Activated gamma-delta T cell (primary cell): ENCODE data around the gene ABCE1.

ENCODE experiments used
- DNase-seq: peaks from one replicate; lab custom pipeline; 2025; lab: John Stamatoyannopoulos, UW
- total RNA-seq, 2 donors: gene quantifications; one replicate each; lab custom pipeline; 2026; lab: John Stamatoyannopoulos, UW

ABCE1 gene
- 121 to 148 reads per million in 2 donors for total RNA-seq

- DNase-seq, result peak; percentile 84
Observed at GRCh38 chr4:145097821-145098674, at the start of gene ABCE1, which contains the start of gene ANAPC10. Gene ABCE1 (plus strand): TSS chr4:145098311. CDS start chr4:145104413, 6,102 bp downstream. Gene ANAPC10 (minus strand): TSS chr4:145098196. CDS start chr4:145096099, 2,097 bp downstream.

DNA sequence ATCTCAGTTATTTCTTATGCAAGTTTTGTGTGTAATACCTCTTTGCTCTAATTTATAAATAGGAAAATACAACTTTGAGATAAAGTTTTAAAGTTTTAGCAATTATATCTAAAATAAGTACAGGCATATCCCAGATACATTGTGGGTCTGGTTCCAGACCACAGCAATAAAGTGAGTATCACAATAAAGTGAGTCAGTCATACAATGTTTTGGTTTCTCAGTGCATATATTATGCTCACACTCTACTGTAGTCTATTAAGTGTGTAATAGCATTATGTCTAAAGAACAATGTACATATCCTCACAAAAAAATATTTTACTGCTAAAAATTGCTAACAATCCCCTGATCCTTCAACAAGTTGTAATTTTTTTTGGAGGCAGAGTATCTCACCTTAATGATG is 49.3 kb upstream of the ABCE1 start:
- no peak for DNase-seq

GRCh38 chr4:145049241-145049640 is 48.9 kb upstream of the ABCE1 start:
- DNase-seq, result no peak

- DNase-seq, result no peak
Observed at GRCh38 chr4:145055533-145056257, 42.4 kb upstream of the ABCE1 start.

DNA sequence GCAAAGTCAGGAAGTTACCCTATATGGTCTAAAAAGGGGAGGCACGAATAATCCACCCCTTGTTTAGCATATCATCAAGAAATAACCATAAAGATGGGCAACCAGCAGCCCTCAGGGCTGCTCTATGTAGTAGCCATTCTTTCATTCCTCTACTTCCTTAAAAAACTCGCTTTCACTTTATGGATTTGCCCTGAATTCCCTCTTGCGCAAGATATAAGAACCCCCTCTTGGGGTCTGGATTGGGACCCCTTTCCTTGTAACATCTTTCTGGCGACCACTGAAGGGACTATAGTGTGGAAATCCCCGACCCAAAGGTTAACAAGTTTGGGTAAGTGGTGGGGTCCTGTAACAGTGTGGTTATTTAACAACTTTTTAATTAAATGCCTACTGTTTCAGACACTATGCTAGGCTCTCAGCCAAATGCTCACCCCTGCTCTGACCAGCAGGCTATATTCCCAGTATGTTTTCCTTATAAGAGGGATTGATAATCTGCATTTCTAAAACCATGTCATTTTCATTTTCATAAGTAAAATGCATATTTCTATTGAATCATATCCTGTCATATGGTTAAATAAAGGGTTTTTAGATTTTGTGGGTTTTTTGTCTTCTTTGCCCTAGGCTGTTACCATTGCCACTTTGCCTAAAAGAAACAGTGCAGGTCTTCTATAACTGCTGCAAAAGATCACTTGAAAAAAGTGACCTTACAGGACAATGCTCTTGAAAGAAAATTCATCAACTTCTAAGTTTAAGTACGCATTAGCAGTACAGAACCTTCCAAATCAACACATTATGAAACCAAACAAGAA is 41.6 kb upstream of the ABCE1 start:
- no peak for DNase-seq

DNA sequence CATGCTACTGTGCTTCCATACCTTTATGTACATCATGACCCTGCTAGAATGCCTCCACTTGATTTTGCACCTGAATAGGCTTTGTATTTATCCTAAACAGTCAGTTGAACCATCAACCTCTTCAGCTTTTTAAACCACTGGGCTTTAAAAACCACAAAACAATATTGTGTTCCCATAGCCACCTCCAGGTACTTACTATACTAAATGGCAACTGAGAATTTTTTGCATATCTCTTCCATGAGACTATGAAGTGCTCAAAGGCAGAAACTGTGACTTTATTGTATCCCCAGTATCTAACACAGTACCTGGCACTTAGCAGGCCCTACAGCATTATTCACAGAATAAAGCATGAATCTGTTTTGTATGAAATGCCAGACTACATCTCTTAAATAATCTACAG is 39.9 kb upstream of the ABCE1 start:
- no peak for DNase-seq

DNA sequence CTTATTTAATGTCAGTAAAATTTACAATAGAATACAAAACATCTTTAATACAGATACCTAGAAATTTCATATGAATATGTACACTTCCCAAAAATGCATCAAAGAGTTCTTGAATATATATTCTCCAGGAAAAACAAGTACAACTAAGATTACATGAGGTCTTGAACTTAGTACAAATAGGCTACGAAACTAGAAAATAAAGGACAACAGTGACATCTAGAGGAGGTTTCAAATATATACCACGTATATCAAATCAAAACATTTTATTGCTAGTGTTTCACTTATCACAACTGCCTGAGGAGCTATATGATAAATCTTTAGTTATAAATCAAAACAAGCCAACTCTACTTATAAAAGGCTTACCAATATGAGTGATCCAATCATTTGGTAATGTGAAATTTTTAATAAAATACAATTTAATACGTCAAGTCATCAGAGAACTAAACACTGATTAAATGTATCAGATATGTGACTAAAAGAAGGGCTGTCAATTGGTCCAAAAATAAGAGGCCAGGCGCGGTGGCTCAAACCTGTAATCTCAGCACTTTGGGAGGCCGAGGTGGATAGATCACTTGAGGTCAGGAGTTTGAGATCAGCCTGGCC is 36.7 kb upstream of the ABCE1 start:
- no peak for DNase-seq

- no peak for DNase-seq
Observed at GRCh38 chr4:145066063-145066501, 32.0 kb upstream of the ABCE1 start.

GRCh38 chr4:145069361-145069760 is 28.8 kb upstream of the ABCE1 start:
- no peak for DNase-seq

DNA sequence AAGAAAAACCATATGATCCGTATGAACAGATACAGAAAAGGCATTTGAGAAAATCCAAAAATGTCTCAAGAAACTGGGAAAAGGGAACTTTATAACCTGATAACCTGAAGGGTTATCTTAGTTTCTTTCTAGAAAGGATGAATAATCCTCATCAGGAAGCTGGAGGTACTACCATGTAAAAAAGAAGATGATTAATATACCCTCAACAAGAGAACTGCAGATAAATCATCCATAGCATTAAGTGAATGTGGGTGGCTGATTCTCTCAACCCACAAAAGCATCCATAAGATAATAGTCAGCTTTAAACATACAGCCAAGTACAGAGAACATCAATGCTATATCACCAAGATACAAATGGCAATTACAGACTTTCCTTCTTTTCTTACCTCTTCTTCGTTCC is 26.6 kb upstream of the ABCE1 start:
- no peak for DNase-seq

GRCh38 chr4:145075742-145076468 is 22.2 kb upstream of the ABCE1 start:
- DNase-seq, result no peak

- no peak for DNase-seq
Observed at GRCh38 chr4:145076469-145076855, 21.6 kb upstream of the ABCE1 start.

GRCh38 chr4:145081756-145082155 is 16.4 kb upstream of the ABCE1 start:
- DNase-seq, result no peak

GRCh38 chr4:145083891-145084605 is 14.1 kb upstream of the ABCE1 start:
- DNase-seq, result no peak

- DNase-seq, result no peak
Observed at GRCh38 chr4:145090380-145090779, 7.7 kb upstream of the ABCE1 start.

DNA sequence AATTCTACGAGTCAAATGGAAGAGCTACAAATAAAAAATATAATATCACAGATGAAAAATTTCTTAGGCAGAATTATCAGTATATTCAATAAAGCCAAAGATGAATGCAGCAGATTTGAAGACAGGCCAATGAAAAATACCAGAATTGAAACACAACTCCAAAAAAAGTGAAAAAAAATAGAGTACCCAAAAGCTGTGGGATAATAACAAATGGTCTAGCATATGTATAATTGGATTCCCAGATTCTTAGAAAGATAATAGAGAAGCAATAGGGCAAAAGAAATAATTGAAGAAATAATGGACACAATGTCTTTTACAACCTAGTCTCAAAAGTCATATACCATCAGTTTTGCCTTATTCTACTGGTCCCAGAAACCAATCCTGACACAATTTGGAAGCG is 4.5 kb upstream of the ABCE1 start:
- DNase-seq, result no peak

DNA sequence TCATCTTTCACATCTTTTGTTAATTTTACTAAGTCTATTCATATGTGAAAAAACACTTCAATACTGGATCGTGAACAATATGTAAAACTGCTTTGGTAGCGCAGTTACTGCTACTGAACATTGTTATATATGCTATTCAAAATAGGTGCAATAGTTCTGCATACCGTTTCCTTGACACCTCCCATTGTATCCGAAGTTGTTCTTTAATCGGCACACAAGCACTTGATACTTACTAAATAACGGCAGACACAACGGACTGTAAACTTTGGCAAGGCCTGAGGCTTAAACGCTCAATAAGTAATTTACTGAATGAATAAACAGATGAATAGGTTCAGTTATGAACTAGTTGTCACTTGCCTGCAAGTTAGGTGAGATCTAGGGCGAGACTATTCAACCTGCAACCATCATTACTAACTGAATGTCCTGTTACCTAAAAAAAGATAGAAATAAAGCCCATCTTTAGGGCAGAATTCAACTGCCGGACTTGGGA is 735 bp upstream of the ABCE1 start:
- DNase-seq, result no peak

- no peak for DNase-seq
Observed at GRCh38 chr4:145098675-145099037, 545 bp downstream of the ABCE1 start.

DNA sequence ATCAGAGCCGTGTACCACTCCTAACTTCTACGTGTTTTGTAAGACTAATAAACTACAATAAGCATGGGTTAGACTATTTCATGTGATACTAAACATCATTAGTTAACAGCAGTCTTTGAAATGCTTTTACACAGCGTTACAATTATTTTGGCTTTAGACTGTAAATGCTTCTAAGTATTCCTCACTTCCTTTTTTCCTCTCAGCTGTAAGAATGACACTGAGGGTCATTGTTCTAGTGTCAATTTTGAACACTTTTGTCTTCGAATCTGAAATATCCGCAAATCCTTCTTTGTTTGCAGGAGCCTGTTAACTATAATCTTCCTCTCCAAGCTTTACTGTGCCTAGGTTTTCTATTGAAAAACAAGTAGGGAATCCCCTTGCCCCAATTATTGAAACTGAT is 1.5 kb downstream of the ABCE1 start:
- no peak for DNase-seq

- DNase-seq, result no peak
Observed at GRCh38 chr4:145101091-145101490, 3.0 kb downstream of the ABCE1 start.
